Transverse colon (tissue), 4 donors: ENCODE results near the gene SMAD3. TPM values are rescaled to one million over a fixed set of nuclear protein-coding genes. Genes with fewer than 3 reads are reported as not detected.
A peak's percentile ranks its signal among the peaks of the same experiment; 100 is the strongest.

Source experiments
- DNase-seq: peaks from one replicate; pipeline ENCODE4 v3.0.0-alpha.2; 2019
- H3K27ac ChIP-seq, 4 donors: fragments of 200-600 bp; sonication (generic); 2 replicates each; pipeline ENCODE4 v1.5.1; 2016 to 2018; ENCODE audit warnings: inconsistent platforms in 4 of 4
- H3K27me3 ChIP-seq: fragments of 200-600 bp; sonication (generic); 2 replicates; pipeline ENCODE4 v1.5.1; 2017; ENCODE audit warnings: inconsistent platforms
- H3K36me3 ChIP-seq, 4 donors: fragments of 200-600 bp; sonication (generic); 2 replicates each; pipeline ENCODE4 v1.5.1; 2017 to 2019; ENCODE audit warnings: inconsistent platforms in 4 of 4
- H3K4me1 ChIP-seq, 4 donors: fragments of 200-600 bp; sonication (generic); 2 replicates each; pipeline ENCODE4 v1.5.1; 2017 to 2020; ENCODE audit warnings: inconsistent platforms in 4 of 4
- H3K4me3 ChIP-seq, 4 donors: fragments of 200-600 bp; sonication (generic); 1 replicate in 1 of 4; 2 replicates in 3 of 4; pipeline versions ENCODE4 v1.5.1 to v1.6.1; 2017 to 2019; ENCODE audit warnings: inconsistent platforms in 4 of 4
- H3K9me3 ChIP-seq, 2 donors: fragments of 200-600 bp; sonication (generic); 2 replicates each; pipeline ENCODE4 v1.5.1; 2017 to 2019; ENCODE audit warnings: inconsistent platforms in 2 of 2
- EP300 ChIP-seq: sonication (generic); formaldehyde crosslinking; IDR thresholded peaks from one replicate; pipeline ENCODE4 v1.6.1; 2017; ENCODE audit warnings: antibody characterized with exemption, low read depth
- POLR2A ChIP-seq: fragments of 450-650 bp; IDR thresholded peaks from one replicate; pipeline ENCODE4 v1.6.1; 2016; ENCODE audit warnings: antibody characterized with exemption, mild to moderate bottlenecking, moderate library complexity
- POLR2AphosphoS5 ChIP-seq, 3 donors: sonication (generic); formaldehyde crosslinking; IDR thresholded peaks; one replicate each; pipeline ENCODE4 v1.6.1; 2016; ENCODE audit warnings: antibody characterized with exemption in 3 of 3
- WGBS, 2 donors: methylation state at CpG; one replicate each; pipeline ENCODE4 v1.1.5; 2018; ENCODE audit warnings: low coverage in 1 of 2; 5-methylcytosine and 5-hydroxymethylcytosine counted together
- in situ Hi-C, 4 donors: fragments of 200-750 bp; cut with MboI; loops; one replicate each; pipeline versions ENCODE4 v1.15.0 to v1.15.1; 2017; ENCODE audit warnings: low sequenced_read_pairs in 3 of 4, low pct_ligation_motif_present in 1 of 4, low pct_unique_long_range_greater_than_20kb in 1 of 4
- intact Hi-C: fragments of 100-400 bp; cut with DNase I; formaldehyde crosslinking; loops from one replicate; pipeline ENCODE4 v1.15.1; 2023; ENCODE audit warnings: low total_unique reads
- total RNA-seq, 4 donors: library from RNA; depleted of rRNA; stranded (reverse); fragments of >200 nt; gene quantifications; one replicate each; pipeline ENCODE4 v1.1.0, GENCODE V29; 2016
- TF ChIP-seq, protein P1 (sequence below), 5 experiments: fragments of 200-600 bp in 3 of 5; fragments of 450-650 bp in 2 of 5; sonication (generic) in 3 of 5; IDR thresholded peaks; 1 replicate in 2 of 5; 2 replicates in 3 of 5; pipeline ENCODE4 v1.5.1; 2016 to 2017; ENCODE audit warnings: antibody characterized with exemption in 5 of 5, inconsistent platforms in 3 of 5, mild to moderate bottlenecking in 2 of 5, moderate library complexity in 1 of 5

The SMAD3 gene
- total RNA-seq, 4 donors from 2014 or later = 30.9 to 65.1 (median 57.0) TPM

DNA sequence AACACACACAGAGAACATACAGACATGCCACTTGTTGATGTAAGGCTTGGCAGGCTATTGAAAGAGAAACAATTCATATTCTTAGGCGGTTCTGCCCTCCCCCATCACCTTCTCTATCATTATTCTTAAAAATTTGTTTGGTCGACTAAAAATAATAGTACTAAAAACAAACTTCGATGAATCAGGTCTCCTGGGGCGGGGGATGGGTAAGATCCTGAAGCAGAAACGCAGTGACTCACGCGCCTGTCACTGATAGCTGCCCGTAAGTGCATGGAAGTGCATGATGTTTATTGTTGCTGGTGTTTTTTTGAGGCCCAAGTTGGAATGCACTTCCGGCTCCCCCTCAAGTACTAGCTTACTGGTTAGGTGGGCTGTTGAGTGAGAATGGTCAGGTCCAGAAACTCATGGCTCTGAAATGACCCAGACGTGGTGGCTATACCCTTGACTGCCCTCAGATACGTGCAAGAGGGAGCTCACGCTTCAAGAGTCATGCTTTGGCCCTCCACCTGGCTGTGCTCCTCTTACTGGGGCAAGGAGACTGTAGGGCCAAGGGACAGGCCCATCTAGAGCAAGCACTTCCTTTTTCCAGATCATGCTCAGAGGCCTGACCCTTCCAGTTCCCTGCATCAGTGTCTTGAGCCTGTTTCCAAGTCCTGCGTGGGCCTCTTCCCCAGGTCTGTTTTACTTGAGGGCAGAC lies 10.9 kb downstream of the SMAD3 start:
- H3K4me1 ChIP-seq = peaks cover 44 to 94% (median 60%) of the 10 kb centered on the region in 4 donors
- intact Hi-C loops = no loop called here

DNA sequence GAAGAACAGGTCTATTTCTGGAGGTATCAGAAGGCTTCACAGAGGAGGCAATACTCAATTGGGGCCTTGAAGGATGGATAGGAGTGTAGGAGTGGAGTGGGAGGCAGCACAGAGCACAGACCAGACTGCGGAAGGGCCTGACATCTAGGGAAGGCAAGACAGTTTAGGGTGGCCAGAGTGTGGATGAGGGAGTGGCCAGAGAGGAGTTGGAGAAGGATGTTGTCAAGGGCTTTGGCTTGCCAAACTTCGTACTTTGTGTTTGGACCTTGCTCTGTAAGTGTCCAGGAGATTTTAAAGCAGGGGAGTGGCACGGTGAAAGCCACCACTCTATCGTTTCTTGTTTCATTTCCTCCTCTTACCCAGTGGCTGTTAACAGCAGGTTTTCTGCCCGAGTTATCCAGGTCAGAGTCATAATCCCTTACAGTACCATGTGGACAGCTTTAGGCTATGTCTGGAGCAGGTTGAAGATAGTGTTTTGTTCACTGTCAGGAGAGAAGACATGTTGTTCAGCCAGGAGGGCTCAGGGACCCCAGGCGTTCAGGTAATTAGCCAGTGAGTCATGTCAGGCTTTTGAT lies 12.3 kb downstream of the SMAD3 start:
- peak overlapping the region; percentile 72 to 77 (median 75) for H3K27ac ChIP-seq
- H3K9me3 ChIP-seq = no peaks in the 10 kb centered on the region
- DNase-seq = peak; percentile 77
- intact Hi-C loops = no loop called here
- H3K36me3 ChIP-seq = no peaks in the 10 kb centered on the region
- no peak overlapping the region for H3K4me3 ChIP-seq
- in situ Hi-C loops = no loop called here
- peaks cover 54 to 98% (median 74%) of the 10 kb centered on the region in 4 donors for H3K4me1 ChIP-seq
- H3K27me3 ChIP-seq = no peaks in the 10 kb centered on the region
- TF ChIP-seq EP300 (no peak), POLR2AphosphoS5 (IDR thresholded peaks at IDR 0.05) (peak in 2 of 3 donors; percentile 36 to 70), POLR2A (no peak)
- TF ChIP-seq, protein P1, sequence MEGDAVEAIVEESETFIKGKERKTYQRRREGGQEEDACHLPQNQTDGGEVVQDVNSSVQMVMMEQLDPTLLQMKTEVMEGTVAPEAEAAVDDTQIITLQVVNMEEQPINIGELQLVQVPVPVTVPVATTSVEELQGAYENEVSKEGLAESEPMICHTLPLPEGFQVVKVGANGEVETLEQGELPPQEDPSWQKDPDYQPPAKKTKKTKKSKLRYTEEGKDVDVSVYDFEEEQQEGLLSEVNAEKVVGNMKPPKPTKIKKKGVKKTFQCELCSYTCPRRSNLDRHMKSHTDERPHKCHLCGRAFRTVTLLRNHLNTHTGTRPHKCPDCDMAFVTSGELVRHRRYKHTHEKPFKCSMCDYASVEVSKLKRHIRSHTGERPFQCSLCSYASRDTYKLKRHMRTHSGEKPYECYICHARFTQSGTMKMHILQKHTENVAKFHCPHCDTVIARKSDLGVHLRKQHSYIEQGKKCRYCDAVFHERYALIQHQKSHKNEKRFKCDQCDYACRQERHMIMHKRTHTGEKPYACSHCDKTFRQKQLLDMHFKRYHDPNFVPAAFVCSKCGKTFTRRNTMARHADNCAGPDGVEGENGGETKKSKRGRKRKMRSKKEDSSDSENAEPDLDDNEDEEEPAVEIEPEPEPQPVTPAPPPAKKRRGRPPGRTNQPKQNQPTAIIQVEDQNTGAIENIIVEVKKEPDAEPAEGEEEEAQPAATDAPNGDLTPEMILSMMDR (IDR thresholded peaks at IDR 0.05) = no peak
- WGBS, 2 donors = 30 to 58% methylated on average over 3 to 6 of the region's 6 CpGs

More for the DNA sequence above, 10.9 kb downstream of the SMAD3 start:
- DNase-seq = no peak
- no peak overlapping the region for H3K4me3 ChIP-seq
- TF ChIP-seq POLR2A (no peak), POLR2AphosphoS5 (IDR thresholded peaks at IDR 0.05) (no peak), EP300 (no peak)
- TF ChIP-seq, protein P1 (IDR thresholded peaks at IDR 0.05) = no peak
- H3K27ac ChIP-seq = peak overlapping the region in 2 of 4 donors; percentile 23 to 77
- in situ Hi-C loops = no loop called here
- no peaks in the 10 kb centered on the region for H3K36me3 ChIP-seq
- 70 to 71% methylated on average over 6 to 13 of the region's 13 CpGs for WGBS, 2 donors
- H3K9me3 ChIP-seq = no peaks in the 10 kb centered on the region
- no peaks in the 10 kb centered on the region for H3K27me3 ChIP-seq

DNA sequence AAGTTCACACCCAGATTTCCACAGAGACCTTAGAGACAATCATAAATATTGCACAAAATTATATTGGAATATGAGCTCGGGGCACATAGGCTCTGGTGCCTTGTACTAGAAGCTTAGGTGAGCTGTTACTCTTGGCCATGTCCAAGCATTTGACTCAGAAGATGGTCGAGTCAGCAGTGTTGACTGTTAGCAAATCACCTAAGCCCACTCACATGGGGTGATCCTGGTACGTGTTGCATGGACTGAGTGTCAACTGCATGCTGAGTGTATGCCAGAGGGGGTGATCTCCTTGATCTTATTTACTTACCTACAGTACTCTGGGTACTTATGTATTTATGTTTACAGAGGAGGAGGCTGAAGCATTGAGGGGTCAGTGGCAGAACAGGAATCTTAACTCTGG lies 14.0 kb downstream of the SMAD3 start:
- Histone ChIP-seq H3K27me3 (no peaks in the 10 kb centered on the region), H3K4me1 (peaks cover 53 to 94% (median 74%) of the 10 kb centered on the region in 4 donors), H3K9me3 (no peaks in the 10 kb centered on the region), H3K27ac (peak overlapping the region in 1 of 4 donors; percentile 72), H3K4me3 (no peak overlapping the region), H3K36me3 (no peaks in the 10 kb centered on the region)
- no peak for DNase-seq
- TF ChIP-seq, protein P1 (IDR thresholded peaks at IDR 0.05) = no peak
- TF ChIP-seq POLR2AphosphoS5 (IDR thresholded peaks at IDR 0.05) (no peak), POLR2A (no peak), EP300 (no peak)
- in situ Hi-C loops = no loop called here
- 71 to 83% methylated on average over 1 to 3 of the region's 3 CpGs for WGBS, 2 donors
- intact Hi-C loops = no loop called here

DNA sequence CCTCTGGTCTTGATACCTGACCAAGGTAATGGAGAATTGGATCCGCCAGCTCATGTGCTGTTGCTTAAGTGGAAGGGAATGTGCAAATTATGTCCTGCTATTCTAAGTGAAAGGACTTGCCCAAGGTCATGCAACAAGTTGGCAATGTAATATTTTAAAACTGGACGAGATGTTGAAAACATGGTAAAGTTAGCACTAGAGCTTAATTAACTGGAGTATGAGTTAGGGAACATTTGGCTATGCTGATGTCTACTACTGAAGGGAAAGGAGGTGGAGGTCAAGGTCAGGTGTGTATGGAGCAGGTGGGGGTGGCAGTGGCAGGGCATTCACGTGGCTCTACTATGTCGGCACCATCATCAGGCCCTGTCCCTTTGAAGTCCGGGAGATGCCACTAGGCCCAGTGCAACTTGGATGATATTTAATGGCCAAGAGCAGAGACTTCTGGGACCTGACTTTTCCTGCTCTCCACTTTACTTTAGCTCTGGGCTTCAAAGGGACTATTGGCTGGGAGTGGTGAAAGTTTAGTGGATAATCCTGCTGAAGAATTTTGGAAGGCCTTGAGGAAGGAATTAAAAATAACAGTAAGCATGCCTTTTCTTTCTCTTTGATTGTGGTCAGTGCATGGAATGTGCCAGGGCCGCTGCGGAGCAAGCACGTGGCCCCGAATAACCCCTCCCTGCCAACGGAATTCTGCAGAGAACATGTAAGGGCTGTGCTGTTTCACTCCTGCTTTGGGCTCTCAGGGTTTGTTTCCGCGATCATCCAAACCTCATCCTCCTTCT lies 14.9 kb downstream of the SMAD3 start:
- in situ Hi-C loops = no loop called here
- WGBS, 2 donors = 61 to 86% methylated on average over 7 to 12 of the region's 12 CpGs
- Histone ChIP-seq H3K36me3 (no peaks in the 10 kb centered on the region), H3K9me3 (no peaks in the 10 kb centered on the region), H3K4me1 (peaks cover 57 to 94% (median 69%) of the 10 kb centered on the region in 4 donors), H3K27ac (peak overlapping the region; percentile 43 to 69 (median 65)), H3K27me3 (no peaks in the 10 kb centered on the region), H3K4me3 (no peak overlapping the region)
- intact Hi-C loops = no loop called here
- DNase-seq = no peak
- TF ChIP-seq, protein P1 (IDR thresholded peaks at IDR 0.05) = no peak
- TF ChIP-seq POLR2A = no peak
- TF ChIP-seq POLR2AphosphoS5 (IDR thresholded peaks at IDR 0.05) = peak in 2 of 3 donors; percentile 28 to 38
- no peak for TF ChIP-seq EP300
